ENCODE measurements around the gene FHIT. TPM values are rescaled to one million over a fixed set of nuclear protein-coding genes. Genes with fewer than 3 reads are reported as not detected.
A peak's percentile ranks its signal among the peaks of the same experiment; 100 is the strongest.
"Not testable (repeated sequence)": the region's sequence is repeated elsewhere in the genome, so short reads cannot be mapped to it uniquely, and the experiment has no call there.

FHIT gene
- total RNA-seq, 1 experiment from 2014 or later = 0.39 TPM

DNA sequence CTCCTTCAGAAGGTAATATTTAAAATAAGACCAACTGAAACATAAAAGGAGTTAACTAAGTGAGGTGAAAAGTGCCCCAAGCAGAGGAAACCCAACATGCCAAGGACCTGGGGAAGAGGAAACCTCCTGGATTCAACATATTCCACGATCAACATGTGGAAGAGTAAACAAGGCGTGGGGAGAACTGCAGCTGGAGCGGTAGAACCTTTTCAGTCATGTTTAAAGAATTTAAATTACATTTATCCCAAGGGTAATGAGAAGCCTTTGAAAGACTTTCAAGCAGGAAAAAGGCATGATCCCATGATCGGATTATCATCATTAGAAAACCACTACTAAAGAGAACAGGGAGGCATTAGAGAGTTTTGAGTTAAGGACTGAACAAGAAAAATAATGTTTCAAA is 330.7 kb downstream of the FHIT start:
- no peak for DNase-seq (ENCODE audit: low read depth)

DNA sequence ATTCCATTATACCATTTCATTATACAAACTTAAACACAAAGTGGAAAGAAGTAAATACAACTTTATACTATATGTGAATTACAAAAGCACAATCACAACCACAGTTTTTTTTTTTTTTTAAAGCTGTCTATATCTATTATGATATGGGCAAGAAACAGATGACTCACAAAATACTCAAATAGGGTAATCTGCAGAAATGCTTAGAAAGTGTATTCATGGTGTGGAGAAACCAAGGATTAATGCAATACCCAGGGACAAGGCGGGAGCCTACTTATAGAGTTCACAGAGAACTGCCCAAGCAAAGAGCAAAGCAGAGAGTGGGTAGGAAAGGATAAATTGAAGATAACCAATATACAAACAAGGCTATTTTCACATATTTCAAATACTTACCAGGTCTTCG is 332.0 kb downstream of the FHIT start:
- DNase-seq (ENCODE audit: low read depth) = no peak

DNA sequence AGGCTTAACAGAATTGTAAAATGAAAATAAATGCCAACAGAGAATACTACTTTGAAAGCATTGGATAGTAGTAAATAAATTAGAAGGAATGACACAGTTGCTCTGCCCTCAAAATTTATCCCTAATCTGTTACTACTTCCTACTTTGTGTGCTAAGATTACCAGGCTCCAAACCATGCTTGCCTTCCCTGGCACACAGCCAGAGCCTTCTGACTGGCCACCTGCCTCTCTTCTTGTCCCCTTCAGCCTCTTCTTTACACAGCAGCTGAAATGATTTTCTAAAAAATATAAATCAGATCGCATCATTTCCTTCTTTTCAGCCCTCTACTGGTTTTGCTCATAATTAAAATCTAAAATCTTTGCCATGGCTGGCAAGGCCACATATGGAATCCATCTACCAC is 334.1 kb downstream of the FHIT start:
- no peak for DNase-seq (ENCODE audit: low read depth)

DNA sequence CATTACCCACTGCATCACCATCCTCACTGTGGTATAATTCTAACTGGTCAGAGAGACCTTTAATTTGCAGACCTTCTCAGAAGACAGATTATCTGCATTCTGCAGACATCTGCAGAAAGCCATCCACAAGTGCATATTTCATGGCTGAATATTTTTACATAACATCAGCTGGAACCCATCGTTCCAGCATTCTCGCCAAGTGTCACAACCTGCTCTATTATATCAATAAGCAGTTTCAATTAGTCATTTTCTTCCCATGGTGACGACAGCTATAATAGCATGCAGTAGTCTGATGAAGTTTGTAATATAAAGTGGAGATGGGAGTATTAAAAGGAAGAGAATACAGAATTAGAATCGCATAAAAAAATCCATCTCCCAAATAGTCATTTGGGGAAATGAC is 334.7 kb downstream of the FHIT start:
- DNase-seq (ENCODE audit: low read depth) = no peak

DNA sequence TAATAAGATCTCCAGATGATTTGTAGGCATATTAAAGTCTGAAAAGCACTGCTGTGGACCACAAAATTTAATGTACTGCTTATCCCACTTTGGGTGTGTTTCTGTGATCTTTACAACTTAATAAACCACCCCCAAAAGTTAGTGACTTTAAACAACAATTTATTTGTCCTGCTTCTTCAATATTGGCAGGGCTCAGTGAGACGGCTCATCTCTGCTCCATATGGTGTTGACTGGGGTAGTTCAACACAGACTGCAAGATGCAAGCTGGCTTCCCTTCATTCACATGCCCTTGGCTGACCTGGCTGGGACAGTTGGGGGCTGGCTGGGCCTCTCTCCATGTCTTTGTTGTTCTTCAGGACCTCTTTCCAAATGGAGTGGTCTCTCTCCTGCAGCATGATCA is 337.8 kb downstream of the FHIT start:
- no peak for DNase-seq (ENCODE audit: low read depth)

DNA sequence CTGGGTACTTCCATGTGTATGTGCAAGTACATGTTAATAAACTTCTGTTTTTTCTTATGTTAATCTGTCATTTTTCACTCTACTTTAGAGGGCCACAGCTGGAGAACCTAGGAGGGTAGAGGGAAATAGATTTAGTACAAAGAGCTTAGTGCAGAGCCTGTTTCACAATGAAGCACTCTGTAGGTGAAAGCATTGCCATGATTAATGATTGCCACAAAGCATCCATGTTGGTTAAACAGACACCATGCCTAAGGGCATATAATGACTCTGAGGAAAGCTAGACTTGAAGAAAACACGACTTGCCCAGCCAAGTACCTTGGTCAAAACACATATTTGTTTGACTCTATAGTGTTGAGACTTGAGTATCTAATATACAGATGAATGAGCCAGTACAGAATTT is 338.4 kb downstream of the FHIT start:
- peak; percentile 26 for DNase-seq (ENCODE audit: low read depth)

DNA sequence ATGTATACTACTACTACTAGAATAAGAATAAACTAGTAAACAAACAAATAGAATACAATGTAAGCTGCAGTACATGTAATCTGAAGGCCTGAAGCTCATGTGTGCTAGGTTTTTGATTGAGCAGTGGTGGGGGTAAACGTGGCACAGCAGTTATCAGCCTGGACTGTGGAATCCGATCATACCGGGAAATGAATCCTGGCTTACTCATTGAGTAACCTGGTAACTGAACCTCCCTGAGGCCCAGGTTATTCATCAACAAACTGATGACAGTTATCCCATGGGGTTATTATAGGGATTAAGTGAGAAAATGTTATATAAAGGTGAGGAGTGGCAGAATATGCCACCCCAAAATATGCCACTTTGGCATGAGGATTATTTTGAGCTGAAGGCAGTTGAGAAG is 339.1 kb downstream of the FHIT start:
- no peak for DNase-seq (ENCODE audit: low read depth)

DNA sequence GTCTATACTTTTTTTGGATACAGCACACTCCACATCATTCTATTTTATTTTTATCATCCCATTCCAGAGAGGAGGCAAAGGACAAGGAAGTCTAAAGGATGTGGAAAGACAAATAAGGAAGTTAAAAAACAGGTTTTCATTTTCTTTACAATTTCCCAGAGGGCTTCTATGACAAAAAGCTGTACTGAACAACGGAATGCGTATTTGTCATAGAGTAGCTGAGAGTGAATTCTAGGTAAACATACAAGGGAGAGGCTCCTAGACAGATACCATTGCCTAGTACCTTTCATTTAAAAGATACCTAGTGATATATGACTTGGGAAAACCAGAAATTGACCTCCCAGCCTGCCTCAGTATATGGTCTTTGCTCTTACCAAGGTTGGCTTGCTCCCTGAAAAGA is 341.7 kb downstream of the FHIT start:
- DNase-seq (ENCODE audit: low read depth) = no peak

DNA sequence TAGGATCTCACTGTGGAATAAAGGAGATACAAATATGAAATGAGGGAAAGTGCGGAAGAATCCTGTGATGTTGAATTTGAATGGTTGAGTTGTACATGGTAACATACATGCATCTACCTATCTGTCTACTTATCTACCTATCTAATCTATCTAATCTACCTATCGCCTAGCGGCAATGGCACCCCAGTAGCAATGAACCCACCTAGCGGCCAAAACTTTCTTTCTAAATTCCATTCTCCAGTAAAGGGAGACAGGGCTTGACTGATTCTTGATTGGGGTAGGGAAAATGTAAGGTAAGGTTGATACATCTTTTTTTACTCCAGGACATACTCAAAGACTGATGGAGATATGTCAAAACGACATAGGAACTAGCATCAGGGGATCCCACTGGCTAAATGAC is 345.0 kb downstream of the FHIT start:
- no peak for DNase-seq (ENCODE audit: low read depth)

DNA sequence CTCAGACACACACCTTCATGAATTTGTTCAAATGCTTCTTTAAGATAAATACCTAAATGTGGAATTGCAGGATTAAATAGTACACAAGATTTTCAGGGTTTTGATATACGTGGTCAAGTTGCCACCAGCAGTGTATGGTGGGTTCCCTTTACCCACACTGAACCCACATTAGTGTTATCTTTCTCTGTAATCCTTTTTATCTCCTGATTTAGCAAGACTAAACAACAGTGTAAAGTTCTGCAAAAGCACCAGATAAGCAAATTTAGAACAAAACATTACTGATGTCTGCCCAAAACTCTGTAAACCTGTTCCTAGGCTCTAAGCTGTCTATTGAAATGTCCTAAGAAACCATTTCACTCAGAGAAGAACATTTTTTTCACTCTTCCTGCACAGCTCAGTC is 352.9 kb downstream of the FHIT start:
- DNase-seq (ENCODE audit: low read depth) = no peak

DNA sequence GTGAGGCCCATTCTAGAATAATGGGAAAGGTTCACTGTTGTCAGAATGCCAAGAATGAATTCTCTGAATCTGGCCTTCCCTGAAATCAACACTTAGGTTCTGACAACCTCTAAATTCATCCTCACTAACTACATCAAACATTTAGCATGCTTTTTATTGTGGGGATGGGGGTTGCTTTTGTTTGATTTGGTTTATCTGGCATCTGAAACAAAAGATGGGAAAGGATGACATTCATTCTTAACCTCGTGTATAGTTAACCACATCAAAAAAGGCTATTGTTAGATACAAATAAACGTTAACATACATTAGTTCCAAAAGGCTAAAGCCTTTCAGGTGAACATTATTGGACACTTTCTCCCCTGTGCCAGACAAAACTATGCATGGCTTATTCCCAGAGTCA is 357.3 kb downstream of the FHIT start:
- no peak for DNase-seq (ENCODE audit: low read depth)

DNA sequence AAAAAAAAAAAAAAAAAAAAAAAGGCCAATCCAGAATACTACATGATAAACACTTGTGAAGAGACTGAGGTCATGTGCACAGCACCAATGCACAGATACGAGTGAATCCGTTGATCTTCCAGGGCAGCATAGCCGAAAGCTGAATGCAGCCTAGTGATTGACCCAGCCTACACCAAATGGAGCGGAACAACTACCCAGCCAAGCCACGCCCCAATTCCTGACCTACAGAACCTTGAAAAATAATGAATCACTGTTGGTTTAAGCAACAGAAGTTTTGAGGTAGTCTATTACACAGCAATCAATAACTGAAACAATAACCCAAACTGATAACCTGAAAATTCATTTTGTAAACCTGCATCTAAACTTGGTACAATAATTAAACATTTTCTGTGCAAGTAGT is 361.0 kb downstream of the FHIT start:
- DNase-seq (ENCODE audit: low read depth) = no peak

DNA sequence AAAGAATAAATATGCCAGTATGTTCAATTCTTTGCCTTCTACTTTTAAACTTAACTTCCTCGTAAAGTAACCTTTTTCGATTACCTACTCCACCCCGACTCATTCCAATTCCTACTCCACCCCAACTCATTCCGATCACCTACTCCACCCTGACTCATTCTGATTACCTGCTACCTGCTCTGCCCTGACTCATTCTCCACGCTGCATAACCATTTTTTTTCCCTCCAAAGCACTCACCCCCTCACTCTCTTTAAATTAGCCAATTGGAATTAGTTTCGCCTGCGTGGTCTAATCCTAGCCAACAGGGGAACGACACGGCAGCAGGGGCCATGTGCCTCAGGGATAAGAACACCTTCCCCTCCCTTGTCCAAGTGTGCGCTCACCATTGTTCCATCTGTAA is 362.3 kb downstream of the FHIT start:
- DNase-seq (ENCODE audit: low read depth) = not testable (repeated sequence)

DNA sequence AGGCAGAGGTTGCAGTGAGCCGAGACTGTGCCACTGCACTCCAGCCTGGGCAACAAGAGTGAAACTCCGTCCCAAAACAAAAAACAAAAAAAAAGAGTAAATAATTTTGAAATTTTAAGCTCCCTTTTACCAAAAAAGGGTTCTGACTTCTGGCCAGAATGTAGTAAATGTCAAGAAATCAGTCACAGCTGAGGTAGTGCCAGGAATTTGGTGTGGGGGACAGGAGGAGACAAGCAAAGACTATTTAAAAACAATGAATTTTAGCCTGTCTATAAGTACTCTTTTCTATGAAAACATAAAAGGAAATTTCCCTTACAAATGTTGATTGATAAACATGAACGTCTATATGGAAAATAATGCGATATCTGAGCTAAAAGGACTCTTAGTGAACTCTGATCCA is 363.7 kb downstream of the FHIT start:
- no peak for DNase-seq (ENCODE audit: low read depth)

DNA sequence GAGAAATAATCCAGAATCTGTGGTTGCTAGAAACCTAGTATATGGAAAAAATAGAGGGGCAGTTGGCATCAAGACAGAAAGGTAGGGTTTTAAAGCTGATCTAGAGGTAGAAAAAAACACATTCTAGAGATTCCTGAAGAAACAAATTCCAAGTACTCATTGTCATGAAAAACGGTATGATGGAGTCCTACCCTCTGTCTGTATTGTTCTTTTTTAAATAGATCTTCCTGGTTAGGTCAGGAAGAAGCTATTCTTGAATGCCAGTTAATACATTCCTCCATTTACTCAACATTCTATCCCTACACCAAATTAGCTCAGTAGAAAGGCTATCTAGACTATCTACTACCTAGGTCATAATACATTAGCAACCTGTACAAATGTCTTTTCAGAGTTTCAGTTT is 364.7 kb downstream of the FHIT start:
- DNase-seq (ENCODE audit: low read depth) = no peak

DNA sequence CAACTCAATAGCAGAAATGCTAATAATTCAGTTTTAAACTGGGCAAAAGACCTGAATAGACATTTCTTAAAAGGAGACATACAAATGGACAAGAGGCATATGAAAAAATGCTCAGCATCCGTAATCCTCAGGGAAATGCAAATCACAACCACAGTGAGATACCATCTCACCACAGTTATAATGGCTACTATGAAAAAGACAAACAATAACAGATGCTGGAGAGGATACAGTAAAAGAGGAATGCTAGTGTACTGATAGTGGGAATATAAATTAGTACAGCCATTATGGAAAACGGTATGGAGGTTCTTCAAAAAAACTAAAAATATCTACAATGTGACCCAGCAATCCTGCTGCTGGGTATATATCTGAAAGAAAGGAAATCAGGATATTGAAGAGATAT is 367.2 kb downstream of the FHIT start:
- DNase-seq (ENCODE audit: low read depth) = no peak

DNA sequence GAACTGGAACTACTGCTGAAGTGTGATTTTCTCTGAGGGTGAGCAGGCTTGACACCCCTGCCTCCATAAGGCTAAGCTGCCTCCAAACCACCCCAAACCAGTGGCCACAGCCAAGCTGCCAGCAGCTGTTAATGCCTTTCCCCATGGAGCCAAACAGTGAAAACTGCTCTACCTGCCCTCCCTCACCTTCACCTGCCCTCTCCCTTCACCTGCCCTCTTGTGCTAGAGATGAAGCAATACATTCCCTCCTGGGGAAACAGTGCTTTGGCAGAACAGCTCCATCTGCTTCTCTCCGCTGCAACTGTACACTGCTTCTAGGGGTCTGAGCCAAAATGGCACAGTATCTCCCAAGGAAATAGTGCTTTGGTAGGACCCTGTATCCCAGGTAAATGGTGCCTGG is 374.1 kb downstream of the FHIT start:
- DNase-seq (ENCODE audit: low read depth) = no peak

DNA sequence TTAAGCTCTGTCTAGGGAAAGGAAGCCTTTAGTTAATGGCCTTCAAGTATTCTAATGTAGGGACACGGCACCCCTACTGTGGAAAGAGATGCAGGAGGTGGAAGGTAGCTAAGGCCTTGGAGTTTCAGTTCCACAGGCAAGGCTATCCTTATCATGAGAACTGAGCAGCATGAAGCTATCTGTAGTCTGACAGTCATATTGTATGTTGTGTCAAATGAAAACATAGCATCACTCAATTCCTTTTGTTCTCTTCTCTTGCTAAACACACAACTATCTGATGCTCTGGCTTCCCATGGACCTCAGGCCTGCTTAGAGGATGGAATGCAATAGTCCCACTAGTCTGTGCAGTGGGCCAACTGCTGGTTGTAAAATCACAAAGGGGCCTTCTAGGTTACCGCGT is 380.9 kb downstream of the FHIT start:
- no peak for DNase-seq (ENCODE audit: low read depth)

DNA sequence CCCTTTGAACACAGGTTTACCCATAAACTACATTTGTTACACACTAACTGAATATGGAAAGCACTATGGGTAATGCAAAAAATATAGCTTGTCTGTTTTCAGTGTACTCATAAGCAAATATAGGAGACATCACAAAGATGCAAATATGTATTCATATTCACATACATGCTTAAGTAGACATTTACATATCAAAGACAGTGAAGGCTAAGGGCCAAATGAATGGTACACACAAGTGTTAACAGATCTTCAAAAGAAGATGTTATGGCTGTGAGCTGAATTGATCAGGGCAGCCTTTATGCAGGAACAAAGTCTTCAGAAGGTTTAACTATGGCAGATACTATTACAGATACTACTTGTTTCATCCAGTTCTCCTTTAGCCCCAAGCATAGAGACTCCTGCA is 384.1 kb downstream of the FHIT start:
- DNase-seq (ENCODE audit: low read depth) = no peak

DNA sequence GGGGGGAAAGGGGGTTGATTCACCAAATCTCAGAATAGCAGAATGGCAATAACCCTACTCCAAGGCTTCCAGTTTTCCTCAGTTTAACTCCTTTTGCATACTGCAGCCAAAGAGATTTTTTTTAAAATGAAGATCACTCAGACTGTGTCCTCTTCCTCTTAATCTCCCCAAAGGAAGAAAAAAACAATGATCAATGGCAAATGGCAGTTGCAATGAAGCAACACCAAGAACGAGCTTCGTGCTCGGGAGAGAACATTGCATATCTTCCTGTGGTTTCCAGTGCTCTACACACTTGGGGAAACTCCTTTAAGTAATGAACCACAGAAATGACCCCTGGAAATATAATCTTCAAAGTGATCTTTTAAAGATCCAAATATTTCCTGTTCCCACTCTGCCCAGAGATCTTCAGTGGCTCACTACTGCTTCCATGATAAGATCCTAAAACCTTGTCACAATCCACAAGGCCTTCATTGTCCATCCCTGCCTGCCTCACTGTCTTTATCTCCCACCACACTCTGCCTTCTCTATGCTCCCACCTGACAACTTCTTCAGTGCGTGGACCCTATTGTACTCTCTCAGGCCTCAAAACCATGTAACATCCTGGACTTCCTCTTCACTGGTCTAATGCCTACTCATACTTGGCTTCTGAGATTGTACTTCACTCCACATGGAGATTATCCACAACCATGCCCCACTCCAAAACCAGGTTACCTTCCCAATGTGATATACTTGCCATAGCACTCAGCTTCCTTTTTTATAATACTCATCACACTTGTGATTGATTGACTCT is 394.8 kb downstream of the FHIT start:
- DNase-seq (ENCODE audit: low read depth) = no peak

DNA sequence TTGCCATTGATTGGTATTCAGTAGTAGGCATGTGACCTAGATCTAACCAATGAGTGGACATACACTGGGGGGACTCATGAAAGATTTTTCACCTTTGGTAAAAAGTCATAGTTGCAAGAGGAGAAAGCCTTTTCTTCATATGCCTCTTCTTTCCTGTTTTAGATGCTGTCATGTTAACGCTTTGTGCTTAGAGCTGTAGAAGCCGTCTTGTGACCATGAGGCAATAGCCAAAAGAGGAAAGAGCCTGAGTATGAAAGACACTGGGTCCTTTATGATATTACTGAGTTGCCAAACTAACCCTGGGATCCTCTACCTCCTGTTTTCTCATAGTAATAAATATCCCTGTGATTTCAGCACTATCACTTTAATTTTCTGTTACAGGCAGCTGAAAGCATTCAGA is 396.0 kb downstream of the FHIT start:
- DNase-seq (ENCODE audit: low read depth) = no peak

DNA sequence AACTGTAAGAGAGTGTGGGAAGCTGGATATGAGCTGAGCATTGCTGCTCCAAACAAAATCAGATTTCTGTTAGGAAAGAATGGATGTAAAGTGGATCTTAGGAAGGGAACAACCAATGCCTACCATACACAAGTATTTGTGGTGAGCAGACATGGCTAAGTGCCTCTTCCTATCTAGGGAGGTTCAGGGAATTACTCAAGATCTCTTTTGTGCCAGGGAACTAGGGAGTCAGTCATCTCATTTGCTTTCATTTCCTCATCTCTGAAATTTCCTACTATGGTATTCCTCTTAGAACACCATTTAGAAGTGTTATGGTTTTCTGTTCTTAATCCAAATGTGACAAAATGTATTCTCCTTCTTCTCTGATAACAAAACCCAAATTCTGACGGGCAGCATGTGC is 396.5 kb downstream of the FHIT start:
- DNase-seq (ENCODE audit: low read depth) = no peak

DNA sequence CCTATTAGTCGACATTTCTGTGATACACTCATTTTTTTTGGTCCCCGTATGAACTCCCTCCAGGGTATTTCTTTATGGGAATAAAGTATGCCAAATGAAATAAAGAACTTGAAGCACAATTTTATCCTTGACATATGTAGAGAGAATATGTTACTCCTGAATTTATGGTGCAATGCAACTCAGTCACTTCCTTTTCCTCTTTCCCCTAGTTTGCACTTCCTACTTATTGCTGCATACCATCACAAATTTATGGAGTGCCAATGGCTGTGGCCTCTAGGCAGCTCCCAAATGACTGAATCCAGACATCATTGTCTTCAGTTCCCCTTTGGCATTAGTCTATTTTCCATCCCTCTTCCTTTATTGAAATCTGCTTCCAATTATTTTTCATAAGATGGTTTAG is 403.5 kb downstream of the FHIT start:
- DNase-seq (ENCODE audit: low read depth) = no peak

DNA sequence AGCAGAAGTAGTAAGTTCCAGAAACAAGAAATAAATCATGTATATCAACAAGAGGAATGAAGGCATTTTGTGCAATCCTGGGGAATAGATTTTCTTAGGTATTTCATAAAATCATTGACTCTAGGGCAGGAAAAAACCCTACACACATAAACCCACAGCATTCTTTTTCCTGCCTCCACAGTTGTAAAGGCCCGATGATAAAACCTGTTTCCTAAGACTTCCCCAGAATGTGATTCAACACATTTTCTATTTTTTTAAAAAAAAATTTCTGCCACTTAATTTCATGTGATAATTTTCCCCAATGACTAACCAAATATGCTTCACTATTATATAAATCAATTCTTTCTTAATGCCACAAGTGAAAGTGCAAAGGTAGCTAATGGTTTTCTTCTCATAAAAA is 407.0 kb downstream of the FHIT start:
- no peak for DNase-seq (ENCODE audit: low read depth)

Data from M059J (cell line).